Central memory CD8-positive, alpha-beta T cell (primary cell): Measurements from ENCODE around the gene VSTM1.

Source experiments
- ATAC-seq: fragments of 150-1000 bp; cut with Tn5 transposase; replicated peaks from 2 replicates; pipeline ENCODE4 v1.10.0; 2022; ENCODE audit warnings: mild to moderate bottlenecking, moderate FRiP score, moderate number of reproducible peaks; ENCODE audit not compliant: poor library complexity, severe bottlenecking; ENCODE audit errors: extremely low read depth
- DNase-seq, 2 donors: peaks; one replicate each; pipeline ENCODE4 v3.0.0; 2021; ENCODE audit warnings: low spot score in 2 of 2
- H3K27ac Mint-ChIP-seq: one replicate; pipeline ENCODE4 v1.8.0; 2022; ENCODE audit warnings: low read depth, mild to moderate bottlenecking, moderate library complexity, mixed read lengths
- H3K27me3 Mint-ChIP-seq: one replicate; pipeline ENCODE4 v1.8.0; 2022; ENCODE audit warnings: mixed read lengths
- H3K36me3 Mint-ChIP-seq: one replicate; pipeline ENCODE4 v1.8.0; 2022; ENCODE audit warnings: mild to moderate bottlenecking, moderate library complexity, mixed read lengths; ENCODE audit not compliant: insufficient read depth
- H3K4me1 Mint-ChIP-seq: one replicate; pipeline ENCODE4 v1.8.0; 2022; ENCODE audit warnings: mixed read lengths
- H3K4me3 Mint-ChIP-seq: one replicate; pipeline ENCODE4 v1.8.0; 2022; ENCODE audit warnings: mild to moderate bottlenecking, moderate library complexity, mixed read lengths
- H3K9me3 Mint-ChIP-seq: one replicate; pipeline ENCODE4 v1.8.0; 2022; ENCODE audit warnings: mixed read lengths

VSTM1 gene

DNA sequence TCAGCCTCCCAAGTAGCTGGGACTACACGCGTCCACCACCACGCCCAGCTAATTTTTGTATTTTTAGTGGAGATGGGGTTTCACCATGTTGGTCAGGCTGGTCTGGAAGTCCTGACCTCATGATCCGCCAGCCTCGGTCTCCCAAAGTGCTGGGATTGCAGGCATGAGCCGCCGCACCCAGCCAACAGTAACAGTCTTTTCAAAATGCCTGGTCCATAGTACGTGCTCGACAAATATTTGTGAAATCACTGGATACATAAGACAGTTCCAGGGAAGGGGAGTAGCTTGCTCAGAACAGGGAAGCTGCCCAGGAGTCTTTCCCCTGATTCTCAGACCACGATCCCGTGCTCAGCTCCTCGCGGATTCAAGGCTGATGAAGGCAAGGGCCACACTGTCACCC lies 41.8 kb downstream of the VSTM1 start:
- Mint-ChIP-seq H3K9me3 (no peaks in the 10 kb centered on the region), H3K27ac (no peak overlapping the region), H3K4me1 (no peaks in the 10 kb centered on the region), H3K27me3 (peaks cover 63% of the 10 kb centered on the region), H3K36me3 (peaks cover 1% of the 10 kb centered on the region), H3K4me3 (no peak overlapping the region)
- ATAC-seq (no peak), DNase-seq (no peak)

DNA sequence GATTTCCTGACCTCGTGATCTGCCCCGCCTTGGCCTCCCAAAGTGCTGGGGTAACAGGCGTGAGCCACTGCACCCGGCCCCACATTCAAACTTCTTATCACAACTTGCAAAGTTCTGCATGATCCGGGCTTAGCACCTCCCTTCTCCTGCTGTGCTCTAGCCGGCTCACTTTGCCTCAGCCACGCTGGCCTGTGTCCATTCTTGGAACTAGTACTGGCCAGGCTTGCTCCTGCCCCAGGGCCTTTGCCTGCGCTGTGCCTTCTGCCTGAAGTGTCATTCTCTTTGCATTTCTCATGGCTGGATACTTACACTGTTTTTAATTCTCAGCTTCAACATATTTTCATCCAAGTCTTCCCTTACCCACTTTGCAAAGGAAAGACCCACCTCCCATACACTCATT lies 42.3 kb downstream of the VSTM1 start:
- H3K4me1 Mint-ChIP-seq: no peaks in the 10 kb centered on the region
- peaks cover 1% of the 10 kb centered on the region for H3K36me3 Mint-ChIP-seq
- H3K4me3 Mint-ChIP-seq: no peak overlapping the region
- no peak for ATAC-seq
- no peaks in the 10 kb centered on the region for H3K9me3 Mint-ChIP-seq
- DNase-seq: no peak
- H3K27ac Mint-ChIP-seq: no peak overlapping the region
- peaks cover 68% of the 10 kb centered on the region for H3K27me3 Mint-ChIP-seq

GRCh38 chr19:54017261-54017660 lies 46.4 kb downstream of the VSTM1 start:
- ATAC-seq (no peak), DNase-seq (no peak)
- no peaks in the 10 kb centered on the region for H3K9me3 Mint-ChIP-seq
- peaks cover 1% of the 10 kb centered on the region for H3K36me3 Mint-ChIP-seq
- H3K27ac Mint-ChIP-seq: no peak overlapping the region
- H3K27me3 Mint-ChIP-seq: peaks cover 75% of the 10 kb centered on the region
- H3K4me1 Mint-ChIP-seq: no peaks in the 10 kb centered on the region
- no peak overlapping the region for H3K4me3 Mint-ChIP-seq

GRCh38 chr19:54014920-54015560 lies 48.7 kb downstream of the VSTM1 start:
- no peak for DNase-seq
- H3K27me3 Mint-ChIP-seq: peaks cover 77% of the 10 kb centered on the region

DNA sequence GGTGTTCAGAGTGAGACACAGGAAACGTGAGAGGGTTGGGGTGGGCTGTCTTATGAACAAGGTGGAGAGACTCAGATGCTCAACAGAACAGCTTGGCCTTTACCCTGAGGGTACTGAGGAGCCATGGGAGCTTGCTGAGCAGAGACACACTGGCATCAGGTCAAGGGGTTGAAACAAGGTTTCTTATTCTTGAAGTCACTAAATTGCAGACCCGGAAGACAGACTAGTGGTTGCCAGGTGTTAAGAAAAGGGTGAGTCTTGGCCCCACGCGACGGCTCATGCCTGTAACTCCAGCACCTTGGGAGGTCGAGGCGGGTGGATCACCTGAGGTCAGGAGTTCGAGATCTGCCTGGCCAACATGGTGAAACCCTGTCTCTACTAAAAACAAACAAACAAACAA lies 49.8 kb downstream of the VSTM1 start:
- H3K27me3 Mint-ChIP-seq: peaks cover 77% of the 10 kb centered on the region
- DNase-seq: no peak
- H3K4me3 Mint-ChIP-seq: no peak overlapping the region
- H3K9me3 Mint-ChIP-seq: no peaks in the 10 kb centered on the region
- H3K4me1 Mint-ChIP-seq: no peaks in the 10 kb centered on the region
- no peak overlapping the region for H3K27ac Mint-ChIP-seq
- peaks cover under 1% of the 10 kb centered on the region for H3K36me3 Mint-ChIP-seq
- no peak for ATAC-seq

More at GRCh38 chr19:54014920-54015560, 48.7 kb downstream of the VSTM1 start:
- Mint-ChIP-seq H3K4me3 (no peak overlapping the region), H3K27ac (no peak overlapping the region), H3K4me1 (no peaks in the 10 kb centered on the region), H3K36me3 (peaks cover 1% of the 10 kb centered on the region), H3K9me3 (no peaks in the 10 kb centered on the region)
- no peak for ATAC-seq

DNA sequence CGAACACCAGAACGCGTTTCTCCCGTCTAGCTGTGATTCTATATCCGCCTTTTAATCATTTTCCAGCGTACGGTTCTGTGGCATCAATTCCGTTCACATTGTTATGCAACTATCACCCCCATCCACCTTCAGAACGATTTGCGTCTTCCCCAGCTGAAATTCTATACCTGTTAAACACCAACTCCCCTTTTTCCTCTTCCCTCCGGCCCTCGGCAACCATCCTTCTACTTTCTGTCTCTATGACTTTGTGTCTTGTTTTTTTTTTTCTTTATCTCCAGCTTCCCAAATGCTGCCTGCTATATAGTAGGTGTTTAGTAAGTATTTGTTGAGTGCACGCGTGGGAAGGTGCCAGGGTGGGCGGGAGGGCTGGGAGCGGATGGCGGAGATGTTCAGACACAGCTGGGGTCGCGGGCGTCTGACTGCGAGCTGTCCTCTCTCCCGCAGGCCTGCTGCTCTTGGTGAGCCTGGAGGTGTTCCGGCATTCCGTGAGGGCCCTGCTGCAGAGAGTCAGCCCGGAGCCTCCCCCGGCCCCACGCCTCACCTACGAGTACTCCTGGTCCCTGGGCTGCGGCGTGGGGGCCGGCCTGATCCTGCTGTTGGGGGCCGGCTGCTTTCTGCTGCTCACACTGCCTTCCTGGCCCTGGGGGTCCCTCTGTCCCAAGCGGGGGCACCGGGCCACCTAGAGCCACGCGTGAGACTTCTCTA lies 52.0 kb downstream of the VSTM1 start:
- Mint-ChIP-seq H3K9me3 (no peaks in the 10 kb centered on the region), H3K4me1 (no peaks in the 10 kb centered on the region), H3K27ac (no peak overlapping the region), H3K36me3 (peaks cover 3% of the 10 kb centered on the region), H3K4me3 (no peak overlapping the region), H3K27me3 (peaks cover 79% of the 10 kb centered on the region)
- ATAC-seq (no peak), DNase-seq (no peak)

GRCh38 chr19:54010474-54010873 lies 53.2 kb downstream of the VSTM1 start:
- Mint-ChIP-seq H3K27me3 (peaks cover 68% of the 10 kb centered on the region), H3K4me1 (no peaks in the 10 kb centered on the region), H3K36me3 (peaks cover 5% of the 10 kb centered on the region), H3K27ac (no peak overlapping the region), H3K4me3 (no peak overlapping the region), H3K9me3 (no peaks in the 10 kb centered on the region)
- ATAC-seq (no peak), DNase-seq (no peak)

DNA sequence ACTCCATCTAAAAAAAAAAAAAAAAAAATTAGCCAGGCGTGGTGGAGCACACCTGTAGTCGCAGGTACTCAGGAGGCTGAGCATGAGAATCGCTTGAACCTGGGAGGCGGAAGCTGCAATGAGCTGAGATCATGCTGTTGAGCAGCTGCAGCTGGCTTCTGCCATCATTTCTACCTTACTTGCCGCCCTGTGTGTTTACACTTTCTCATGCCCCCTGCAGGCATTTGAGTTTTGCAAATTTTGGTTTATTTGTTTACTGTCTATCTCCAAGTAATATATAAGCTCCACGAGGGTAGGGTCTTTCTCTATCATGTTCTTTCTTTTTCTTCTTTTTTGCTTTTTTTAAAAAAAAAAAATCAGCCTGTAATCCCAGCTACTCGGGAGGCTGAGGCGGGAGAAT lies 54.3 kb downstream of the VSTM1 start:
- Mint-ChIP-seq H3K9me3 (no peaks in the 10 kb centered on the region), H3K36me3 (peaks cover 5% of the 10 kb centered on the region), H3K4me1 (no peaks in the 10 kb centered on the region), H3K4me3 (no peak overlapping the region), H3K27me3 (peaks cover 58% of the 10 kb centered on the region), H3K27ac (no peak overlapping the region)
- ATAC-seq (no peak), DNase-seq (no peak)

DNA sequence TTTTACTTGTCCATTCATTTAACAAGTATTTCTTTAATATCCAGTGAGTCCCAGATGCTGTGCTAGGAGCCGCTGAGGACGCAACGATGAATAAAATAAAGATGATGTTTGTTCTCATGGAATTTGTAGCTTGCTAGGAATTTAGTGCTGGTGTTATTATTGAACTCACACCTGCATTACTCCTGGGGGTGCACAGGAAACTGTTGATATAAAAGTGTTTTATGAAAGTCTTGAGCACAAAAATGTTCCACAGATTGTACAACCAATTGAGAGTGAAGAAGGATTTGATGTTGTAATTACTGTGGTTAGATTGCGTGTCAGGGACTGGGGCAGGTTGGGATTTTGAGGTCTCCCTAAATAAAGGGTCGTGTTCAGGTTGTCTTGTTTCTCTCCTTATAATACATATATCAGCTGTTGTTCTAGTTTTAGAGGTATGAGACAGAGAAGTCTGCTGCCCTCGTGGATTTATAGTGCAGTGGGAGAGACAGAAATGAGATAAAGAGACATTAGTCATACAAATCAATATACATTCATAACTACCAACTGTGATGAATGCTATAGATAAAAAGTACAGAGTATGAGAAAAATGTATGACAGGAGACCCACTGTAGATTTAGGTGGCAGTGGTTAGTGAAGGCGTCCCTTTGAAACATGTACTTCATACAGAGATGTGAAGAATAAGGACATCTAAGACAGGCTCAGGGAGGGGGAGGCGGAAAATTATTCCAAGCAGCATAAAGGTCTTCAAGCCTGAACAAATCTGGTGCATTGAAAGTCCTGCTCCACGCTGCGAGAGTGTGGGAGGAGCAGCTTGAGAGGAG lies 61.0 kb downstream of the VSTM1 start:
- Mint-ChIP-seq H3K27me3 (peaks cover 59% of the 10 kb centered on the region), H3K4me3 (no peak overlapping the region), H3K27ac (no peak overlapping the region), H3K4me1 (no peaks in the 10 kb centered on the region), H3K9me3 (no peaks in the 10 kb centered on the region), H3K36me3 (peaks cover 7% of the 10 kb centered on the region)
- no peak for ATAC-seq
- no peak for DNase-seq

DNA sequence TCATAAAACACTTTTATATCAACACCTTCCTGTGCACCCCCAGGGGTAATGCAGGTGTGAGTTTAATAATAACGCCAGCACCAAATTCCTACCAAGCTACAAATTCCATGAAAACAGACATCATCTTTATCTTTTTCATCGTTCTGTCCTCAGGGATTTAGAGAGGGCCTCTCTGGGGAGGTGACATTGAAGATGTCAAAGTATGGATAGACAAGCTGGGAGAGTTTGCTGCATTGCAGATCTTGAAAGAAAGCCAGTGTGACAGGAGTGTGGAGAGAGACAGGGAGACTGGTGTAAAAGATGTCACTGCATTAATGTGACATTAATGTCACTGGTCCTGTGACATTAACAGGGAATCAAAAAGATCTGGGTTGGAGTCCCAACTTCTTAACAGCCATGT lies 62.2 kb downstream of the VSTM1 start:
- Mint-ChIP-seq H3K4me3 (no peak overlapping the region), H3K9me3 (no peaks in the 10 kb centered on the region), H3K27ac (no peak overlapping the region), H3K4me1 (no peaks in the 10 kb centered on the region), H3K36me3 (peaks cover 3% of the 10 kb centered on the region), H3K27me3 (peaks cover 56% of the 10 kb centered on the region)
- DNase-seq: no peak
- ATAC-seq: no peak

DNA sequence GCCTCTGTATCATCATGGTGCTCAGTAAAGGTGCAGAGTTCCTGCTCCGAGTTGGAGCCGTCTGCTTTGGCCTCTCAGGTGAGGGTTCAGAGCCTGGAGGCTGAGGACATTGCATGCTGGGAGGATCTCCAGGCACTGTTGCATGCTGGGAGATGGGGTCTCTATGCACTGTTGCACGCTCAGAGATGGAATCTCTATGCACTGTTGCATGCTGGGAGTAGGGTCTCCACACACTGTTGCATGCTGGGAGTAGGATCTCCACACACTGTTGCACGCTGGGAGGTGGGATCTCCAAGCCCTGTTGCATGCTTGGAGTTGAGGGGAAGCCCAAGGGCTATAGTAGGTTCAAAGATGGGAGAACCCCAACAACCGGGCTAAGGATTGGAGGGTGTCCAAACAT lies 64.0 kb downstream of the VSTM1 start:
- Mint-ChIP-seq H3K4me3 (no peak overlapping the region), H3K27me3 (peaks cover 74% of the 10 kb centered on the region), H3K4me1 (no peaks in the 10 kb centered on the region), H3K36me3 (peaks cover 2% of the 10 kb centered on the region), H3K9me3 (no peaks in the 10 kb centered on the region), H3K27ac (no peak overlapping the region)
- no peak for ATAC-seq
- no peak for DNase-seq

GRCh38 chr19:53998223-53998622 lies 65.5 kb downstream of the VSTM1 start:
- H3K27ac Mint-ChIP-seq: no peak overlapping the region
- DNase-seq: no peak
- peaks cover 87% of the 10 kb centered on the region for H3K27me3 Mint-ChIP-seq
- no peaks in the 10 kb centered on the region for H3K4me1 Mint-ChIP-seq
- no peak overlapping the region for H3K4me3 Mint-ChIP-seq
- no peak for ATAC-seq
- H3K36me3 Mint-ChIP-seq: peaks cover 2% of the 10 kb centered on the region
- no peaks in the 10 kb centered on the region for H3K9me3 Mint-ChIP-seq

DNA sequence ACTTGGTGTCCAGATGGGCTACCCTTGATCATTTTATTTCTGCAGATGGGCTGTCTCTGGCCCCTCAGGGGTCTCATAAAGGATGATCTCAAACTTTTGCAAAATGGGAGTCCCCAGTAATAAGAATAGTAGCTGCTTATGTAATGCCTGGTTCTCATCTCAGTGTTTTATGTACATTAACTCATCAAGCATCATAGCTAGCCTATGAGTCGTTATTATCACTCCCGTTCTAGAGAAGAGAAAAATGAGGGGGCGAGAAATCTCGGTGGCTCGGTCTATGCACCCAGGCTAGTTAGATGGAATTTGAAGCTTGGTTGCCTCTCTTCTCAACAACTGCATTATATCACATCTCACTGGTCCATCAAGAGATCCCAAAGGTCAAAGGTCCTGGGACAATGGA lies 68.9 kb downstream of the VSTM1 start:
- Mint-ChIP-seq H3K27ac (no peak overlapping the region), H3K4me3 (no peak overlapping the region), H3K27me3 (peaks cover 72% of the 10 kb centered on the region), H3K9me3 (no peaks in the 10 kb centered on the region), H3K36me3 (peaks cover 2% of the 10 kb centered on the region), H3K4me1 (no peaks in the 10 kb centered on the region)
- DNase-seq (no peak), ATAC-seq (no peak)
